SKM-1 treated with dmso at 0.1 percent for 144 hours (cell line): Measurements from ENCODE around the gene PCP4.

Experiments used
- DNase-seq: peaks from one replicate; lab custom pipeline; 2025; ENCODE audit not compliant: unreplicated experiment; lab: John Stamatoyannopoulos, UW

The PCP4 gene

DNA sequence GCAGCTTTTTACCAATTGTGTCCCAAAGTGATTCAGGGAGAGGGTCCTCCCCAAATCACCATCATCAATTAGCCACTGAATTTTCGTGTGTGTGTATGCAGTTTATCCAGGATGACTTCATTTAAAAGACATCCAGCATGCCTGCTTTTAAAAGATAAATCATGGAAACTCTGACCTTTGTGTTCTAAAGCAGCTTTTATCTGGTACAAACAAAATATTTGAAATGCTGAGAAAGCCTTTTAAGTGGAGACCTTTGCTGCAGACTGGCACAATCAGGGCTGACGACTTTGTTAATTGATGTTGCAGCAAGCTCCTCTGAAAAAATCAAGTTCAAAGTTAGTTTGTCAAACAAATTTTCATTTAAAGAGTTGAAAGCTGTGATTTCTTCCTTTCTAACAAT lies 104.7 kb downstream of the PCP4 start:
- DNase-seq, result no peak

DNA sequence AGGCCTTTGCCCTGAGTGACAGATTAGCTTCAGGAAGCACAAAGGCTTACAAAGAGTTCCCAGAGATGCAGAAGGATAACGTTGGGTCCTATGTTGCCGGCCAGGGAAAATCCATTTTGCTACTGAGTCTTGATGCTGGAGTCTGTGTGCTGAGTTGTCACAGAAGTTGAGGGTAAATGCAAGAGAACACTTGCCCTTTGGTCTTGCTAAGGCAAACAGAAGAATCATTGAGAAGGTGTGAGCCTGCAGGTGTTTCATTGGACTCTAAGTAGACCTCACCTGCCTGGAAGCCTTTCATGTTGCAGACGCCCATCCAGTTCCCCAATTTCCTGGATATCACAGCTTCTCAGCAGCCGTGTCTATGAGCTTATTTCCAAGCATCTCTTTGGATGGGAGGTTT lies 105.2 kb downstream of the PCP4 start:
- DNase-seq, result no peak

DNA sequence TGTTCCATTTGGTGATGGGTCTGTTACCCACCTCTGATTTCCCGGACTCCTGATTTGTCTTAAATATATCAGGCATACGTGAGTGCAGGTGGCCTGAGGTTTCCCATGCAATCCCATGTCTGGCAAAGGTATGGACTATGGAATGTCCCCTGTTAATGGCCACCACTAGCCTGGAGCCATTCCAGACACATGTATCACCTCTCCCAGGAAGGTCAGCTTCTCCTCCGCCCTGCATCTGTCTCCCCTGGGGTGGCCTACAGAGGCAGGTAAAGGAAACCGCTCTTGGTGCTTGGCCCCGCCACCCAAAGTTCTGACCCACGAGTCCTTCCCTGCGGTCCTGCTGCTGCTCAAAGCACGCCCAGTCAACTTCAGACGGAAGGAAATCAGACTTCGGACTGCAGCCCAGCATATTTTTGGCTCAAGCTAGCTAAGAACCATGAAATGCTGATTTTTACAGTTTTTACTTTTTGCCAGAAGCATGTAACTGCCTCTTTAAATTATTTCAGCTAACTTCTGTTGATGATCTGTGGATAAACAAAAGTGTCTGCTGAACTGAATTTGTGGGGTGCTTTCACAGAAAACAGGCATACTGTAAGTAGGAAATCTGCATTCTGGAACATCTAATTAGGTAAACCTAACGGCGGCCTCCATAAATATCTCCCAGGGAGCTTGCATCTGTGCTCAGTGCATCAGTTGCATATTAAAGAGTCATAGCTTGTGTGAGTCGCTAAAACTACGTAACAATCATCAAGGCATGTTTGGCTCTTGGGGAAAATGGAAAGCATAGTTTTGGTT lies 105.9 kb downstream of the PCP4 start:
- DNase-seq, result no peak

DNA sequence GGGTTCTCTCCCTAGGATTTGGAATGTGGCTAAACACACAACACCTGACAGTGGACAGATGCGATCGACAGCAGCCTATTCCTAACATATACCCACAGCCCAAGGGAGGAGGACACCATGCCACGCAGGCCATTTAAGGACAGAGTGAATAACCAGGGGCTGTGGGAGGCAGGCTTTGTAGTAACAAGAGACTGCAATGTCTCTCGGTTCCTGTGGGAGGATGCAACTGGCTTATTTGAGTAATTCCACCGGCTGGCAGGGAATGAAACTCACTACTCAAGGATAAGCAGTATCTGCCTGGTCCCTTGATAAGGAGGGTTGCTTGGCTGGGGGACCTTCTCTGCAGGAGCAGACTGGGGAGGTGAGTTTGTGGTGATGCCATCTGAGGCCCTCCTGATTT lies 109.6 kb downstream of the PCP4 start:
- no peak for DNase-seq
